ENCODE measurements around the gene CDKN2B.

DNA sequence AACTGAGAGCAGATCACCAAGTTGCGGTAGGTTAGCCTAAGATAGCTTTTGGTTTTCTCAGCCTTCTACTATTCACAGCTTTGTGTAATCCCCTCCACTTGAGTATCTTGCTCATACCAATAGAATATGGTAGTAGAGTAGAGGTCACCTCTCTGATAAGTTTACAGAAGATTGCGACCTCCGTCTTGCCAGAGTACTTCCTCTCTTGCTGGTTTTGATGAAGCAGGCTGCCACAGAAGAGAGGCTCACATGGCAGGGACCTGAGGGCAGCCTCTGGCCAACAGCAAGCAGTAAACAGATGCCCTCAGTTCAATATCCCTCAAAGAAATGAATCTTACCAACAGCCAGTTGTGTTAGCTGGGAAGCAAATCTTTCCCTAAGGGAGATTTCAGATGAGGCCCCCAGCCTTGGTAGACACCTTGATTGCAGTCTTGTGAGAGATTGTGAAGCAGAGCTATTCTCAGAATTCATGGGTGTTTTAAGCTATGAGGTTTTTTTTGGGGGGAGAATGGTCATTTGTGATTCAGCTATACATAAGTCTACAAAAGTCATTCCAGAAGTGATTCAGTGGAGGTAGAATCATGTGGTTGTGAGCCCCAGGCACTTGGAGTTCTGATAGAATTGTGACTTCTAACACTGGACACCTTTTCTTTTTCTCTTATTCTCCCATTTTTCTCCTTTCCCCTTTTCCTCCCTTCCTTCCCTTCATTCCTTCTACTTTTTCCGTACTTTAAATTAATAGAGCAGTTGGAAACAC is 22.7 kb upstream of the CDKN2B start:
- TF ChIP-seq CTCF (conservative IDR thresholded peaks at IDR 0.05; ENCODE audit: low read depth, low read length) (no peak), EZH2phosphoT487 (IDR thresholded peaks at IDR 0.05; ENCODE audit: borderline replicate concordance, low read length) (no peak)

Data from PC-3 (cell line).